Keratinocyte (primary cell): ENCODE measurements around the gene TINCR. TPM values are rescaled to one million over a fixed set of nuclear protein-coding genes. Genes with fewer than 3 reads are reported as not detected.

Source experiments
- DNase-seq: peaks from one replicate; pipeline ENCODE4 v3.0.0-alpha.2; 2011; ENCODE audit warnings: low read depth, missing footprints, low spot score
- FAIRE-seq: peaks from 2 replicates; lab custom pipeline; 2011; peaks lifted over from hg19 to GRCh38; lab: Jason Lieb, UNC
- H2AFZ ChIP-seq: 2 replicates; pipeline ENCODE4 v1.6.0; 2012; ENCODE audit warnings: low read length, control low read depth, inconsistent platforms; ENCODE audit not compliant: control insufficient read depth
- H3K27ac ChIP-seq: 2 replicates; pipeline ENCODE4 v1.5.1; 2011; ENCODE audit warnings: low read length; ENCODE audit not compliant: control insufficient read depth, insufficient read depth
- H3K27me3 ChIP-seq: 3 replicates; pipeline ENCODE4 v1.6.0; 2011; ENCODE audit warnings: low read length; ENCODE audit not compliant: control insufficient read depth, insufficient read depth; ENCODE audit errors: extremely low read depth
- H3K36me3 ChIP-seq, 2 experiments: 2 replicates in 1 of 2; 3 replicates in 1 of 2; pipeline ENCODE4 v1.5.1; 2011; ENCODE audit warnings: low read length in 2 of 2, mild to moderate bottlenecking in 1 of 2; ENCODE audit not compliant: control insufficient read depth in 2 of 2, insufficient read depth in 2 of 2; ENCODE audit errors: extremely low read depth in 1 of 2
- H3K4me1 ChIP-seq: 3 replicates; pipeline ENCODE4 v1.5.1; 2011; ENCODE audit warnings: low read length; ENCODE audit not compliant: control insufficient read depth, insufficient read depth; ENCODE audit errors: extremely low read depth
- H3K4me2 ChIP-seq: 3 replicates; pipeline ENCODE4 v1.6.0; 2011; ENCODE audit warnings: low read depth, low read length; ENCODE audit not compliant: control insufficient read depth, insufficient read depth; ENCODE audit errors: extremely low read depth
- H3K4me3 ChIP-seq, 3 experiments: fragments of 200-600 bp in 1 of 3; sonication (generic) in 1 of 3; 2 replicates in 2 of 3; 3 replicates in 1 of 3; pipeline ENCODE4 v1.5.1; 2011 to 2016; ENCODE audit warnings: low read length in 3 of 3, mild to moderate bottlenecking in 3 of 3, control low read depth in 2 of 3, inconsistent platforms in 1 of 3, low read depth in 1 of 3, mixed read lengths in 1 of 3, mixed run types in 1 of 3, moderate library complexity in 1 of 3; ENCODE audit not compliant: control insufficient read depth in 2 of 3, insufficient read depth in 2 of 3; ENCODE audit errors: extremely low read depth in 1 of 3
- H3K79me2 ChIP-seq: 2 replicates; pipeline ENCODE4 v1.6.0; 2012; ENCODE audit warnings: low read length; ENCODE audit not compliant: control insufficient read depth, insufficient read depth
- H3K9ac ChIP-seq: 3 replicates; pipeline ENCODE4 v1.6.0; 2011; ENCODE audit warnings: low read length; ENCODE audit not compliant: control insufficient read depth, insufficient read depth; ENCODE audit errors: extremely low read depth
- H3K9me1 ChIP-seq: 3 replicates; pipeline ENCODE4 v1.6.0; 2011; ENCODE audit warnings: low read length; ENCODE audit not compliant: control insufficient read depth, insufficient read depth; ENCODE audit errors: extremely low read depth
- H3K9me3 ChIP-seq: 2 replicates; pipeline ENCODE4 v1.5.1; 2012; ENCODE audit warnings: low read depth, low read length; ENCODE audit not compliant: control insufficient read depth
- H4K20me1 ChIP-seq: 3 replicates; pipeline ENCODE4 v1.6.0; 2011; ENCODE audit warnings: low read length; ENCODE audit not compliant: control insufficient read depth, insufficient read depth; ENCODE audit errors: extremely low read depth
- EZH2 ChIP-seq: IDR thresholded peaks from one replicate; pipeline ENCODE4 v1.6.1; 2012; ENCODE audit warnings: inconsistent platforms, mild to moderate bottlenecking, low read length, moderate library complexity
- dilution Hi-C: fragments of 300-500 bp; cut with MboI; formaldehyde crosslinking; loops from one replicate; pipeline ENCODE4 v1.7.0; 2020; ENCODE audit warnings: low sequenced_read_pairs; ENCODE audit not compliant: extremely low pct_ligation_motif_present
- polyA plus RNA-seq, 5 experiments: library from polyadenylated mRNA; depleted of rRNA in 3 of 5; stranded (reverse) in 3 of 5; stranded (forward) in 1 of 5; unstranded in 1 of 5; fragments of >200 nt; gene quantifications; 1 replicate in 1 of 5; 2 replicates in 3 of 5; 3 replicates in 1 of 5; pipeline versions ENCODE4 v1.2.1 to v1.2.3, GENCODE V29; 2011 to 2012; ENCODE audit warnings: missing spikeins in 2 of 5, low read depth in 1 of 5, low replicate concordance in 1 of 5
- TF ChIP-seq, protein P1 (sequence below), 3 experiments: IDR thresholded peaks in 1 of 3; conservative IDR thresholded peaks in 1 of 3; optimal IDR thresholded peaks in 1 of 3; 2 replicates in 2 of 3; 3 replicates in 1 of 3; pipeline versions ENCODE3 to v1.5.1; 2011; ENCODE audit warnings: low read length in 3 of 3, mild to moderate bottlenecking in 3 of 3, moderate library complexity in 2 of 3, control low read depth in 1 of 3, inconsistent platforms in 1 of 3; ENCODE audit not compliant: insufficient read depth in 2 of 3; ENCODE audit errors: extremely low read depth in 1 of 3

Gene TINCR
- polyA plus RNA-seq, 1 donor (not counting 4 experiments of a cell fraction or from before 2014, with no cell fraction given) = 9.7 TPM

DNA sequence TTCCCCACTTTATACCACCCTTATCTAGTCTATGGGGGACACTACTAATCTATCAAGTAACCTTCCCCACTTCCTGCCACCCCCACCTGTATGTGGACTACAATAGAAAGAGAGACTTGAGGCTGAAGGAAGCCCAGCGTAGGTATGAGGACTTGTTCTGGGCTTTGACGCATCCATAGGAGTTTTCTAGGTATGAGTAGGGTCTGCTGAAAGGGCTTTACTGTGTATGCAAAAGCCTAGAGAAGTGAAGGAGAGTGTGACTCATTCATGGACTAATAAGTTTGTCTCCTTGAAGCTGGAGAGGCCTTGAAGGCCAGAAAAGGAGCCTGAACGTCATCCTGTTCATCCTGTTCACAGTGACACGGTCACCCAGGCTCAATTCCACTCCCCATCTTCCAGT is 21.8 kb downstream of the TINCR start:
- no peak overlapping the region for H3K4me2 ChIP-seq
- no peaks in the 10 kb centered on the region for H3K27me3 ChIP-seq
- no peaks in the 10 kb centered on the region for H3K9me1 ChIP-seq
- no peaks in the 10 kb centered on the region for H3K36me3 ChIP-seq
- H3K9ac ChIP-seq = no peak overlapping the region
- dilution Hi-C loops = no loop called here
- H3K4me3 ChIP-seq = no peak overlapping the region
- FAIRE-seq (no peak), DNase-seq (no peak)
- H3K4me1 ChIP-seq = no peaks in the 10 kb centered on the region
- H3K9me3 ChIP-seq = no peaks in the 10 kb centered on the region
- H3K79me2 ChIP-seq = no peaks in the 10 kb centered on the region
- no peak for TF ChIP-seq EZH2
- TF ChIP-seq, protein P1, sequence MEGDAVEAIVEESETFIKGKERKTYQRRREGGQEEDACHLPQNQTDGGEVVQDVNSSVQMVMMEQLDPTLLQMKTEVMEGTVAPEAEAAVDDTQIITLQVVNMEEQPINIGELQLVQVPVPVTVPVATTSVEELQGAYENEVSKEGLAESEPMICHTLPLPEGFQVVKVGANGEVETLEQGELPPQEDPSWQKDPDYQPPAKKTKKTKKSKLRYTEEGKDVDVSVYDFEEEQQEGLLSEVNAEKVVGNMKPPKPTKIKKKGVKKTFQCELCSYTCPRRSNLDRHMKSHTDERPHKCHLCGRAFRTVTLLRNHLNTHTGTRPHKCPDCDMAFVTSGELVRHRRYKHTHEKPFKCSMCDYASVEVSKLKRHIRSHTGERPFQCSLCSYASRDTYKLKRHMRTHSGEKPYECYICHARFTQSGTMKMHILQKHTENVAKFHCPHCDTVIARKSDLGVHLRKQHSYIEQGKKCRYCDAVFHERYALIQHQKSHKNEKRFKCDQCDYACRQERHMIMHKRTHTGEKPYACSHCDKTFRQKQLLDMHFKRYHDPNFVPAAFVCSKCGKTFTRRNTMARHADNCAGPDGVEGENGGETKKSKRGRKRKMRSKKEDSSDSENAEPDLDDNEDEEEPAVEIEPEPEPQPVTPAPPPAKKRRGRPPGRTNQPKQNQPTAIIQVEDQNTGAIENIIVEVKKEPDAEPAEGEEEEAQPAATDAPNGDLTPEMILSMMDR (optimal IDR thresholded peaks at IDR 0.05 in 1 of 3, IDR thresholded peaks at IDR 0.05 in 1 of 3, conservative IDR thresholded peaks at IDR 0.05 in 1 of 3; ENCODE audit: extremely low read depth in 1 of 3, insufficient read depth in 2 of 3, low read length in 3 of 3) = no peak
- no peaks in the 10 kb centered on the region for H4K20me1 ChIP-seq
- no peak overlapping the region for H2AFZ ChIP-seq
- no peak overlapping the region for H3K27ac ChIP-seq

GRCh38 chr19:5545051-5545450 is 22.7 kb downstream of the TINCR start:
- FAIRE-seq = no peak
- no peak overlapping the region for H3K27ac ChIP-seq
- no peak for DNase-seq
- no peaks in the 10 kb centered on the region for H4K20me1 ChIP-seq
- H3K9ac ChIP-seq = no peak overlapping the region
- H3K79me2 ChIP-seq = no peaks in the 10 kb centered on the region
- H3K4me1 ChIP-seq = no peaks in the 10 kb centered on the region
- H3K4me2 ChIP-seq = no peak overlapping the region
- no peaks in the 10 kb centered on the region for H3K36me3 ChIP-seq
- TF ChIP-seq, protein P1 (optimal IDR thresholded peaks at IDR 0.05 in 1 of 3, IDR thresholded peaks at IDR 0.05 in 1 of 3, conservative IDR thresholded peaks at IDR 0.05 in 1 of 3; ENCODE audit: extremely low read depth in 1 of 3, insufficient read depth in 2 of 3, low read length in 3 of 3) = no peak
- no peak for TF ChIP-seq EZH2
- H3K4me3 ChIP-seq = no peak overlapping the region
- H3K27me3 ChIP-seq = no peaks in the 10 kb centered on the region
- no peaks in the 10 kb centered on the region for H3K9me1 ChIP-seq
- no peak overlapping the region for H2AFZ ChIP-seq
- dilution Hi-C loops = no loop called here
- H3K9me3 ChIP-seq = no peaks in the 10 kb centered on the region
